Measurements from ENCODE around the gene HES4. TPM values are rescaled to one million over a fixed set of nuclear protein-coding genes. Genes with fewer than 3 reads are reported as not detected.

HES4 gene
- total and polyA plus RNA-seq, 2 of the 13 experiments (the other 11 are each of a cell fraction or from before 2014, with no cell fraction given) = 8.8 to 10.6 TPM

DNA sequence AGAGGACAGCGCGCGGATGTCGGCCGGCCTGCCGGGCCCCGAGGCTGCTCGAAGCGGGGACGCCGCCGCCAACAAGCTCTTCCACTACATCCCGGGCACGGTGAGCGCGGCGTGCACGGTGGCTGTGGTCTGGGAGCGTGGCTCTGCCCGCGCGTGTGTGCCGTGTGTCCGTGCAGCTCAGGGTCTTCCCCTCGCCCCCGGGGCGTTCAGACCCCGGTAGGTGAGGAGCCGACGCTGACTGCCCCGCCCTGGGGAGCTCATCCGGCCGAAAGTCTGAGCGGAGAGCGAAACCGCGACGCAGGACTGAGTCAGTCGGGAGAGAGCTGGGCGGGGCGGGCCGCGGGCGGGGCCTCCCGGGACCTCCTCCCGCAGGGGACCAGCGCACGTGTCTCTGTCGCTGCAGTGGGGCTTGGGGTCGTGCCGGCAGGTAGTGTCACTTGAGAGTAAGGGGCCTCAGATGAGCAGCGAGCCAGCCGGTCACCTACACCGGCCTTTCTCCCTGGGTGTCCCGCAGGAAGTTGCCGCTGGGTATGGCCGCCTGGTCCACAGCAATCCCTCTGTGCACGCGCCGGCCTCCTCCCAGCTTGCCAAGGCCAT is 33.1 kb downstream of the HES4 start (continued):
- TF ChIP-seq, protein P1, sequence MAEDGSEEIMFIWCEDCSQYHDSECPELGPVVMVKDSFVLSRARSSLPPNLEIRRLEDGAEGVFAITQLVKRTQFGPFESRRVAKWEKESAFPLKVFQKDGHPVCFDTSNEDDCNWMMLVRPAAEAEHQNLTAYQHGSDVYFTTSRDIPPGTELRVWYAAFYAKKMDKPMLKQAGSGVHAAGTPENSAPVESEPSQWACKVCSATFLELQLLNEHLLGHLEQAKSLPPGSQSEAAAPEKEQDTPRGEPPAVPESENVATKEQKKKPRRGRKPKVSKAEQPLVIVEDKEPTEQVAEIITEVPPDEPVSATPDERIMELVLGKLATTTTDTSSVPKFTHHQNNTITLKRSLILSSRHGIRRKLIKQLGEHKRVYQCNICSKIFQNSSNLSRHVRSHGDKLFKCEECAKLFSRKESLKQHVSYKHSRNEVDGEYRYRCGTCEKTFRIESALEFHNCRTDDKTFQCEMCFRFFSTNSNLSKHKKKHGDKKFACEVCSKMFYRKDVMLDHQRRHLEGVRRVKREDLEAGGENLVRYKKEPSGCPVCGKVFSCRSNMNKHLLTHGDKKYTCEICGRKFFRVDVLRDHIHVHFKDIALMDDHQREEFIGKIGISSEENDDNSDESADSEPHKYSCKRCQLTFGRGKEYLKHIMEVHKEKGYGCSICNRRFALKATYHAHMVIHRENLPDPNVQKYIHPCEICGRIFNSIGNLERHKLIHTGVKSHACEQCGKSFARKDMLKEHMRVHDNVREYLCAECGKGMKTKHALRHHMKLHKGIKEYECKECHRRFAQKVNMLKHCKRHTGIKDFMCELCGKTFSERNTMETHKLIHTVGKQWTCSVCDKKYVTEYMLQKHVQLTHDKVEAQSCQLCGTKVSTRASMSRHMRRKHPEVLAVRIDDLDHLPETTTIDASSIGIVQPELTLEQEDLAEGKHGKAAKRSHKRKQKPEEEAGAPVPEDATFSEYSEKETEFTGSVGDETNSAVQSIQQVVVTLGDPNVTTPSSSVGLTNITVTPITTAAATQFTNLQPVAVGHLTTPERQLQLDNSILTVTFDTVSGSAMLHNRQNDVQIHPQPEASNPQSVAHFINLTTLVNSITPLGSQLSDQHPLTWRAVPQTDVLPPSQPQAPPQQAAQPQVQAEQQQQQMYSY (CRISPR knock-in tag; IDR thresholded peaks at IDR 0.05) = no peak
- TF ChIP-seq, protein P2, sequence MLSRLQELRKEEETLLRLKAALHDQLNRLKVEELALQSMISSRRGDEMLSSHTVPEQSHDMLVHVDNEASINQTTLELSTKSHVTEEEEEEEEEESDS (CRISPR knock-in tag; IDR thresholded peaks at IDR 0.05; ENCODE audit: borderline replicate concordance) = no peak
- 0 out of 2 replicates have a peak, but pooled peaks have one; percentile 16 for TF ChIP-seq MTA1 (CRISPR knock-in tag; IDR thresholded peaks at IDR 0.05; ENCODE audit: borderline replicate concordance)
- TF ChIP-seq PPARG (CRISPR knock-in tag; conservative IDR thresholded peaks at IDR 0.05) = 0 out of 2 replicates have a peak, but pooled peaks have one; percentile 23
- peak; percentile 14; the same call in 1 of the 2 replicates for TF ChIP-seq ZNF772 (CRISPR knock-in tag; IDR thresholded peaks at IDR 0.05)
- no peak for TF ChIP-seq SOX6 (IDR thresholded peaks at IDR 0.05)
- peak; percentile 56 for TF ChIP-seq SOX6 (CRISPR knock-in tag; IDR thresholded peaks at IDR 0.05)
- TF ChIP-seq SOX13 (IDR thresholded peaks at IDR 0.05) = no peak
- TF ChIP-seq SOX13 (CRISPR knock-in tag; conservative IDR thresholded peaks at IDR 0.05 in 1 of 2, IDR thresholded peaks at IDR 0.05 in 1 of 2) = peak in 1 of 2 experiments; percentile 16; a peak in 1 of 4 replicates
- TF ChIP-seq FOSL2 (CRISPR knock-in tag; IDR thresholded peaks at IDR 0.05) = peak; percentile 57
- TF ChIP-seq ZFP1 (CRISPR knock-in tag; IDR thresholded peaks at IDR 0.05) = no peak
- peak; percentile 30; the same call in 1 of the 2 replicates for TF ChIP-seq DMAP1 (CRISPR knock-in tag; IDR thresholded peaks at IDR 0.05)
- TF ChIP-seq ZFX (CRISPR knock-in tag; IDR thresholded peaks at IDR 0.05; ENCODE audit: low read depth) = peak; percentile 77
- no peak for TF ChIP-seq HMGA1 (CRISPR knock-in tag; conservative IDR thresholded peaks at IDR 0.05)
- TF ChIP-seq SP5 (CRISPR knock-in tag; IDR thresholded peaks at IDR 0.05; ENCODE audit: borderline replicate concordance, low read depth) = peak; percentile 64; the same call in 1 of the 2 replicates
- TF ChIP-seq ZKSCAN5 (CRISPR knock-in tag; IDR thresholded peaks at IDR 0.05) = no peak
- peak; percentile 58 for TF ChIP-seq BHLHE40 (IDR thresholded peaks at IDR 0.05; ENCODE audit: low read length)
- TF ChIP-seq TEAD2 (CRISPR knock-in tag; IDR thresholded peaks at IDR 0.05) = 0 out of 2 replicates have a peak, but pooled peaks have one; percentile 18
- TF ChIP-seq, protein P3, sequence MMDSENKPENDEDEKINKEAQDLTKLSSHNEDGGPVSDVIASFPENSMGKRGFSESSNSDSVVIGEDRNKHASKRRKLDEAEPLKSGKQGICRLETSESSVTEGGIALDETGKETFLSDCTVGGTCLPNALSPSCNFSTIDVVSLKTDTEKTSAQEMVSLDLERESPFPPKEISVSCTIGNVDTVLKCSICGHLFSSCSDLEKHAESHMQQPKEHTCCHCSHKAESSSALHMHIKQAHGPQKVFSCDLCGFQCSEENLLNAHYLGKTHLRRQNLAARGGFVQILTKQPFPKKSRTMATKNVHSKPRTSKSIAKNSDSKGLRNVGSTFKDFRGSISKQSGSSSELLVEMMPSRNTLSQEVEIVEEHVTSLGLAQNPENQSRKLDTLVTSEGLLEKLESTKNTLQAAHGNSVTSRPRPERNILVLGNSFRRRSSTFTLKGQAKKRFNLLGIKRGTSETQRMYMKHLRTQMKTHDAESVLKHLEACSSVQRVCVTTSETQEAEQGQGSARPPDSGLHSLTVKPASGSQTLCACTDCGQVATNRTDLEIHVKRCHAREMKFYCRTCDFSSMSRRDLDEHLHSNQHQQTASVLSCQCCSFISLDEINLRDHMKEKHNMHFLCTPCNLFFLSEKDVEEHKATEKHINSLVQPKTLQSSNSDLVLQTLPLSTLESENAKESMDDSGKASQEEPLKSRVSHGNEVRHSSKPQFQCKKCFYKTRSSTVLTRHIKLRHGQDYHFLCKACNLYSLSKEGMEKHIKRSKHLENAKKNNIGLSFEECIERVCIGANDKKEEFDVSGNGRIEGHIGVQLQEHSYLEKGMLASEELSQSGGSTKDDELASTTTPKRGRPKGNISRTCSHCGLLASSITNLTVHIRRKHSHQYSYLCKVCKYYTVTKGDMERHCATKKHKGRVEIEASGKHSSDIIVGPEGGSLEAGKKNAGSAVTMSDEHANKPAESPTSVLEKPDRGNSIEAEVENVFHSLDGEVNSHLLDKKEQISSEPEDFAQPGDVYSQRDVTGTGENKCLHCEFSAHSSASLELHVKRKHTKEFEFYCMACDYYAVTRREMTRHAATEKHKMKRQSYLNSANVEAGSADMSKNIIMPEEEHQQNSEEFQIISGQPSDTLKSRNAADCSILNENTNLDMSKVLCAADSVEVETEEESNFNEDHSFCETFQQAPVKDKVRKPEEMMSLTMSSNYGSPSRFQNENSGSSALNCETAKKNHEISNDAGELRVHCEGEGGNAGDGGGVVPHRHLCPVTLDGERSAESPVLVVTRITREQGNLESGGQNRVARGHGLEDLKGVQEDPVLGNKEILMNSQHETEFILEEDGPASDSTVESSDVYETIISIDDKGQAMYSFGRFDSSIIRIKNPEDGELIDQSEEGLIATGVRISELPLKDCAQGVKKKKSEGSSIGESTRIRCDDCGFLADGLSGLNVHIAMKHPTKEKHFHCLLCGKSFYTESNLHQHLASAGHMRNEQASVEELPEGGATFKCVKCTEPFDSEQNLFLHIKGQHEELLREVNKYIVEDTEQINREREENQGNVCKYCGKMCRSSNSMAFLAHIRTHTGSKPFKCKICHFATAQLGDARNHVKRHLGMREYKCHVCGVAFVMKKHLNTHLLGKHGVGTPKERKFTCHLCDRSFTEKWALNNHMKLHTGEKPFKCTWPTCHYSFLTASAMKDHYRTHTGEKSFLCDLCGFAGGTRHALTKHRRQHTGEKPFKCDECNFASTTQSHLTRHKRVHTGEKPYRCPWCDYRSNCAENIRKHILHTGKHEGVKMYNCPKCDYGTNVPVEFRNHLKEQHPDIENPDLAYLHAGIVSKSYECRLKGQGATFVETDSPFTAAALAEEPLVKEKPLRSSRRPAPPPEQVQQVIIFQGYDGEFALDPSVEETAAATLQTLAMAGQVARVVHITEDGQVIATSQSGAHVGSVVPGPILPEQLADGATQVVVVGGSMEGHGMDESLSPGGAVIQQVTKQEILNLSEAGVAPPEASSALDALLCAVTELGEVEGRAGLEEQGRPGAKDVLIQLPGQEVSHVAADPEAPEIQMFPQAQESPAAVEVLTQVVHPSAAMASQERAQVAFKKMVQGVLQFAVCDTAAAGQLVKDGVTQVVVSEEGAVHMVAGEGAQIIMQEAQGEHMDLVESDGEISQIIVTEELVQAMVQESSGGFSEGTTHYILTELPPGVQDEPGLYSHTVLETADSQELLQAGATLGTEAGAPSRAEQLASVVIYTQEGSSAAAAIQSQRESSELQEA (CRISPR knock-in tag; IDR thresholded peaks at IDR 0.05; ENCODE audit: not compliant biosample characterization) = peak; percentile 35
- TF ChIP-seq DR1 (CRISPR knock-in tag; IDR thresholded peaks at IDR 0.05) = 0 out of 2 replicates have a peak, but pooled peaks have one; percentile 28

Measured in HepG2 (cell line).